ENCODE data around the gene CLC. TPM values are rescaled to one million over a fixed set of nuclear protein-coding genes. Genes with fewer than 3 reads are reported as not detected.
"Not testable (repeated sequence)": the region's sequence is repeated elsewhere in the genome, so short reads cannot be mapped to it uniquely, and the experiment has no call there.

The CLC gene
- total RNA-seq, 5 donors from 2014 or later (not counting 1 experiment from before 2014, with no cell fraction given) = 0.72 to 2.8 (median 1.4) TPM; not detected in 1

DNA sequence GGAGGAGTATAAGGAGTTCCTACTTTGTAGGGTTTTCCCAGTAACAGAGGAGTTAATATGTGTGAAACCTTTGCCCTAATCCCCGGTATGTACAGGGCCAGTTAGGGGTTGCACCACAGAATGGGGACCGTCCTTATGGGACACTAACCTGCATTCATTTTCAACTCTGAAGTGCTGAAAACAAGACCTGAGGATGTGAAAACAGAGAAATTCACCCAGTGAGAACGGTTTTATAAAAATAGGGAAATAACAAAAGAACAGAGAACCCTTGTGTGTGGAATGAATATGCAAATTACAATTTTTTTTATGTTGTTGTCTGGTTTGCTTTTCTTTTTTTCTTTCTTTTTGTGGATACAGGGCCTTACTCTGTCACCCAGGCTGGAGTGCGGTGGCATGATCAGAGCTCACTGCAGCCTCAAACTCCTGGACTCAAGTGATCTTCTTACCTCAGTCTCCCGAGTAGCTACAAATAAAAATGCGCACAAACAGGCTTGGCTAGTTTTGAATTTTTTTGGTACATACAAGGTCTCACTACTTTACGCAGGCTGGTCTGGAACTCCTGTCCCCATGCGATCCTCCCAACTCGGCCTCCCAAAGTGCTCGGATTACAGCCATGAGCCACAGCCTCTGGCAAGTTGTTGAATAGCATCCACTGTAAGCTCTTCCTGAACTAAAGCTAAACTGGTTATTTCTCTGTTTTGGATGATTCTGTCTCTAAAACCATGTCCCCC lies 10.6 kb downstream of the CLC start:
- Mint-ChIP-seq H3K9me3 (no peaks in the 10 kb centered on the region), H3K27ac (no peak overlapping the region), H3K4me1 (no peaks in the 10 kb centered on the region), H3K36me3 (no peaks in the 10 kb centered on the region), H3K4me3 (no peak overlapping the region), H3K27me3 (peaks cover 25 to 33% of the 10 kb centered on the region in 2 donors)
- no peaks in the 10 kb centered on the region for H3K36me3 ChIP-seq (ENCODE audit: control insufficient read depth in 2 of 2, extremely low read depth in 1 of 2, insufficient read depth in 1 of 2, low read length in 1 of 2)
- no peaks in the 10 kb centered on the region for H3K9me3 ChIP-seq
- no peak for DNase-seq
- H3K4me3 ChIP-seq (ENCODE audit: control insufficient read depth in 1 of 2, extremely low read depth in 1 of 2, low read length in 1 of 2) = no peak overlapping the region
- H3K4me1 ChIP-seq (ENCODE audit: control insufficient read depth in 1 of 2, extremely low read depth in 1 of 2, insufficient read depth in 2 of 2, low read length in 2 of 2) = no peaks in the 10 kb centered on the region
- CTCF ChIA-PET = no interaction called here
- WGBS (ENCODE audit: insufficient coverage) = 74% methylated on average over 6 of the region's 10 CpGs
- ATAC-seq (replicated peaks in 1 of 4) = no peak
- H3K27ac ChIP-seq (ENCODE audit: low read length) = no peak overlapping the region
- POLR2A ChIA-PET = no interaction called here
- H3K27me3 ChIP-seq (replicated peaks in 1 of 2; ENCODE audit: control insufficient read depth in 2 of 2, extremely low read depth in 1 of 2, insufficient read depth in 2 of 2, low read length in 1 of 2) = peaks cover 3 to 5% of the 10 kb centered on the region in 2 experiments

DNA sequence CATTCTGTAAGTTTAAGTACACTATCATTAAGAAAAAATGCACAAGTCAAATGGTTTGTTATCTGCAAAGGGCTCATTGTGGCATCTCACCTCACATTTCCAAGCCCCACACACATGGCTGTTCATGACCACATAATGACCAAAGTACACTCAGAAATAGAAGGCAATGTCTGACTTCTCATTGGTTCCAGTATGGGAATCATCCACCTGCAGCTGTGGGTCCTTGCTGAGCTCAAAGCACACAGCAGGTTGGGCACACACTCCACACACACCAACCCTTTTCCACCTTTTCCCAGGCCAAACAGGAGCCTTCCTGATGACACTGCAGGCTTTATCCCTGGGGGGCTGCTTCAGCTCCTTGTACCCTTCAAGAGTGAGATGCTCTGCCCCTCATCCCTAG lies 11.8 kb downstream of the CLC start:
- DNase-seq (no peak), ATAC-seq (replicated peaks in 1 of 4) (no peak)
- Histone ChIP-seq H3K4me1 (ENCODE audit: control insufficient read depth in 1 of 2, extremely low read depth in 1 of 2, insufficient read depth in 2 of 2, low read length in 2 of 2) (no peaks in the 10 kb centered on the region), H3K27me3 (replicated peaks in 1 of 2; ENCODE audit: control insufficient read depth in 2 of 2, extremely low read depth in 1 of 2, insufficient read depth in 2 of 2, low read length in 1 of 2) (peaks cover 4 to 5% of the 10 kb centered on the region in 2 experiments), H3K4me3 (ENCODE audit: control insufficient read depth in 1 of 2, extremely low read depth in 1 of 2, low read length in 1 of 2) (no peak overlapping the region), H3K9me3 (no peaks in the 10 kb centered on the region), H3K27ac (ENCODE audit: low read length) (no peak overlapping the region), H3K36me3 (ENCODE audit: control insufficient read depth in 2 of 2, extremely low read depth in 1 of 2, insufficient read depth in 1 of 2, low read length in 1 of 2) (no peaks in the 10 kb centered on the region)
- Mint-ChIP-seq H3K36me3 (no peaks in the 10 kb centered on the region), H3K27me3 (peaks cover 25 to 33% of the 10 kb centered on the region in 2 donors), H3K27ac (no peak overlapping the region), H3K9me3 (no peaks in the 10 kb centered on the region), H3K4me3 (no peak overlapping the region), H3K4me1 (peaks cover 0 to 4% (median 0%) of the 10 kb centered on the region in 3 donors)
- CTCF ChIA-PET = no interaction called here
- POLR2A ChIA-PET = no interaction called here

GRCh38 chr19:39720144-39720543 lies 17.7 kb downstream of the CLC start:
- not testable (repeated sequence) for ATAC-seq (replicated peaks in 1 of 4); DNase-seq; H3K9me3 ChIP-seq; H3K36me3 Mint-ChIP-seq; H3K4me1 ChIP-seq (ENCODE audit: control insufficient read depth in 1 of 2, extremely low read depth in 1 of 2, insufficient read depth in 2 of 2, low read length in 2 of 2); H3K9me3 Mint-ChIP-seq; H3K4me3 Mint-ChIP-seq; H3K4me3 ChIP-seq (ENCODE audit: control insufficient read depth in 1 of 2, extremely low read depth in 1 of 2, low read length in 1 of 2); H3K27ac ChIP-seq (ENCODE audit: low read length); H3K36me3 ChIP-seq (ENCODE audit: control insufficient read depth in 2 of 2, extremely low read depth in 1 of 2, insufficient read depth in 1 of 2, low read length in 1 of 2)
- peaks cover 46% of the 10 kb centered on the region in 2 donors for H3K27me3 Mint-ChIP-seq
- POLR2A ChIA-PET = interaction anchor here in 1 of 2 donors (0.6 to 0.7 kb wide), 2 partner anchors 194 to 723 kb away, joined by 4 to 7 read pairs; no protein-coding TSS in a partner anchor
- no CpG with 5 or more reads among the region's 3 CpGs for whole genome bisulfite sequencing (ENCODE audit: insufficient coverage)
- H3K27ac Mint-ChIP-seq = peak overlapping the region in 1 of 2 donors; percentile 16
- peaks cover 0 to 14% of the 10 kb centered on the region in 2 experiments for H3K27me3 ChIP-seq (replicated peaks in 1 of 2; ENCODE audit: control insufficient read depth in 2 of 2, extremely low read depth in 1 of 2, insufficient read depth in 2 of 2, low read length in 1 of 2)
- peaks cover 5 to 26% (median 8%) of the 10 kb centered on the region in 3 donors for H3K4me1 Mint-ChIP-seq
- CTCF ChIA-PET = interaction anchor here in 1 of 2 donors (0.5 kb wide), 1 partner anchor 16 kb away, joined by 4 read pairs; no protein-coding TSS in a partner anchor

- Mint-ChIP-seq H3K27me3 (peaks cover 6 to 10% of the 10 kb centered on the region in 2 donors), H3K36me3 (no peaks in the 10 kb centered on the region), H3K27ac (peak overlapping the region; percentile 14 to 67), H3K9me3 (peaks cover 0 to 6% (median 2%) of the 10 kb centered on the region in 3 donors), H3K4me1 (peaks cover 27 to 48% (median 31%) of the 10 kb centered on the region in 3 donors), H3K4me3 (no peak overlapping the region)
- Histone ChIP-seq H3K4me1 (ENCODE audit: control insufficient read depth in 1 of 2, extremely low read depth in 1 of 2, insufficient read depth in 2 of 2, low read length in 2 of 2) (peaks cover 0 to 11% of the 10 kb centered on the region in 2 experiments), H3K27me3 (replicated peaks in 1 of 2; ENCODE audit: control insufficient read depth in 2 of 2, extremely low read depth in 1 of 2, insufficient read depth in 2 of 2, low read length in 1 of 2) (no peaks in the 10 kb centered on the region), H3K36me3 (ENCODE audit: control insufficient read depth in 2 of 2, extremely low read depth in 1 of 2, insufficient read depth in 1 of 2, low read length in 1 of 2) (no peaks in the 10 kb centered on the region), H3K9me3 (no peaks in the 10 kb centered on the region), H3K27ac (ENCODE audit: low read length) (no peak overlapping the region), H3K4me3 (ENCODE audit: control insufficient read depth in 1 of 2, extremely low read depth in 1 of 2, low read length in 1 of 2) (no peak overlapping the region)
- ATAC-seq (replicated peaks in 1 of 4) = peak; percentile 35 to 71 (median 50)
- no CpG with 5 or more reads among the region's 4 CpGs for WGBS (ENCODE audit: insufficient coverage)
- POLR2A ChIA-PET = no interaction called here
- CTCF ChIA-PET = no interaction called here
- no peak for DNase-seq
Measured at GRCh38 chr19:39710333-39710890, 27.4 kb downstream of the CLC start.

DNA sequence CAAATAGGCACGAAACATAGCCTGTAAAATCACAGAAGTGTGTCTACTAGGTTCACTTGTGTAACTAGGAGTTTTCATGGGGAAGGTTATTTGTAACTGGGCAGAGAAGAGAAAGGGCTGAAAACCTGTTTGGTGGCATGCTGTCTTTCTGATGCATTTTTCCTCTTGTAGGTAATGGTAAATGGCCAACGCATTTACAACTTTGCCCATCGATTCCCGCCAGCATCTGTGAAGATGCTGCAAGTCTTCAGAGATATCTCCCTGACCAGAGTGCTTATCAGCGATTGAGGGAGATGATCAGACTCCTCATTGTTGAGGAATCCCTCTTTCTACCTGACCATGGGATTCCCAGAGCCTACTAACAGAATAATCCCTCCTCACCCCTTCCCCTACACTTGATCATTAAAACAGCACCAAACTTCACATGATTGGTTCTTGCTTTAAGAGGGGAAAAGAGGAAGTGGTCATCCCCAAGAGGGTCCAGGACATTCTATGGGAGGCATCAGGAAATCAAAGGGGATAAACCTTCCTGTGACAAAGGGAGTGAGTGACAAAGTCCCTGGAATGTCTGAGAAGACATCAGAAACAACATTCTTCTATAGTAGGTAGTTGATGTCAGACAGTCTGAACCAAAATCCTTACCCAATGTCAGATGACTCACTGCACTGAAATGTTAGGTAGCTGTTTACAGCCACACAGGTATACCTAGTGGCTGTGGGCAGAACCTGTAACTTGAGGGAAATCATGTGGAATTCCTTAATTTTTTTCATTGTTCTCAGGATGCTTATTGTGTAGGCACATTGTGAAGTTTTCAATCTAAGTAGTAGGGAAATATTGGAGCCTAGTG lies 28.6 kb downstream of the CLC start:
- Mint-ChIP-seq H3K27me3 (peaks cover 3 to 6% of the 10 kb centered on the region in 2 donors), H3K4me3 (no peak overlapping the region), H3K27ac (no peak overlapping the region), H3K4me1 (peaks cover 39 to 60% (median 43%) of the 10 kb centered on the region in 3 donors), H3K36me3 (no peaks in the 10 kb centered on the region), H3K9me3 (peaks cover 0 to 3% (median 0%) of the 10 kb centered on the region in 3 donors)
- ChIA-PET CTCF (no interaction called here), POLR2A (interaction anchor here in 1 of 2 donors (0.6 kb wide), 1 partner anchor 1793 kb away, joined by 3 read pairs; no protein-coding TSS in a partner anchor)
- 84% methylated on average over 5 of the region's 5 CpGs for WGBS (ENCODE audit: insufficient coverage)
- peaks cover 0 to 11% of the 10 kb centered on the region in 2 experiments for H3K4me1 ChIP-seq (ENCODE audit: control insufficient read depth in 1 of 2, extremely low read depth in 1 of 2, insufficient read depth in 2 of 2, low read length in 2 of 2)
- DNase-seq (no peak), ATAC-seq (replicated peaks in 1 of 4) (no peak)
- H3K27me3 ChIP-seq (replicated peaks in 1 of 2; ENCODE audit: control insufficient read depth in 2 of 2, extremely low read depth in 1 of 2, insufficient read depth in 2 of 2, low read length in 1 of 2) = no peaks in the 10 kb centered on the region
- H3K4me3 ChIP-seq (ENCODE audit: control insufficient read depth in 1 of 2, extremely low read depth in 1 of 2, low read length in 1 of 2) = no peak overlapping the region
- H3K27ac ChIP-seq (ENCODE audit: low read length) = no peak overlapping the region
- no peaks in the 10 kb centered on the region for H3K36me3 ChIP-seq (ENCODE audit: control insufficient read depth in 2 of 2, extremely low read depth in 1 of 2, insufficient read depth in 1 of 2, low read length in 1 of 2)
- no peaks in the 10 kb centered on the region for H3K9me3 ChIP-seq

GRCh38 chr19:39708594-39708993 lies 29.2 kb downstream of the CLC start:
- H3K9me3 Mint-ChIP-seq = peaks cover 0 to 2% (median 0%) of the 10 kb centered on the region in 3 donors
- DNase-seq = no peak
- Histone ChIP-seq H3K27ac (ENCODE audit: low read length) (no peak overlapping the region), H3K4me3 (ENCODE audit: control insufficient read depth in 1 of 2, extremely low read depth in 1 of 2, low read length in 1 of 2) (no peak overlapping the region), H3K4me1 (ENCODE audit: control insufficient read depth in 1 of 2, extremely low read depth in 1 of 2, insufficient read depth in 2 of 2, low read length in 2 of 2) (peaks cover 0 to 11% of the 10 kb centered on the region in 2 experiments), H3K36me3 (ENCODE audit: control insufficient read depth in 2 of 2, extremely low read depth in 1 of 2, insufficient read depth in 1 of 2, low read length in 1 of 2) (no peaks in the 10 kb centered on the region), H3K9me3 (no peaks in the 10 kb centered on the region), H3K27me3 (replicated peaks in 1 of 2; ENCODE audit: control insufficient read depth in 2 of 2, extremely low read depth in 1 of 2, insufficient read depth in 2 of 2, low read length in 1 of 2) (no peaks in the 10 kb centered on the region)
- POLR2A ChIA-PET = no interaction called here
- H3K4me3 Mint-ChIP-seq = no peak overlapping the region
- H3K27ac Mint-ChIP-seq = no peak overlapping the region
- CTCF ChIA-PET = no interaction called here
- no peak for ATAC-seq (replicated peaks in 1 of 4)
- H3K27me3 Mint-ChIP-seq = peaks cover 3 to 5% of the 10 kb centered on the region in 2 donors
- peaks cover 41 to 63% (median 45%) of the 10 kb centered on the region in 3 donors for H3K4me1 Mint-ChIP-seq
- WGBS (ENCODE audit: insufficient coverage) = 90% methylated on average over 6 of the region's 6 CpGs
- no peaks in the 10 kb centered on the region for H3K36me3 Mint-ChIP-seq

All from T-cell (primary cell).